ENCODE data around the gene PPP1CB. TPM values are rescaled to one million over a fixed set of nuclear protein-coding genes. Genes with fewer than 3 reads are reported as not detected.
"Not testable (repeated sequence)": the region's sequence is repeated elsewhere in the genome, so short reads cannot be mapped to it uniquely, and the experiment has no call there.

PPP1CB gene
- total RNA-seq, 2 experiments from 2014 or later, result 174 to 183 TPM

GRCh38 chr2:28782423-28782822, 30.8 kb downstream of the PPP1CB start:
- peaks cover 37% of the 10 kb centered on the region for H3K36me3 Mint-ChIP-seq (ENCODE audit: low read depth)
- ChIA-PET CTCF (interaction anchor here (0.9 kb wide), 1 partner anchor 188 kb away, joined by 4 read pairs; no protein-coding TSS in a partner anchor), POLR2A (no interaction called here)
- no peaks in the 10 kb centered on the region for H3K9me3 Mint-ChIP-seq (ENCODE audit: insufficient read depth)
- no peaks in the 10 kb centered on the region for H3K27me3 Mint-ChIP-seq (ENCODE audit: low read depth)
- H3K4me3 Mint-ChIP-seq, result no peak overlapping the region
- no peak overlapping the region for H3K27ac Mint-ChIP-seq
- peaks cover 8% of the 10 kb centered on the region for H3K4me1 Mint-ChIP-seq (ENCODE audit: low read depth)
- no peak for ATAC-seq
- no peak for DNase-seq

GRCh38 chr2:28784570-28784969, 32.9 kb downstream of the PPP1CB start:
- POLR2A ChIA-PET; H3K4me3 Mint-ChIP-seq; H3K27ac Mint-ChIP-seq; DNase-seq; H3K4me1 Mint-ChIP-seq (ENCODE audit: low read depth); H3K9me3 Mint-ChIP-seq (ENCODE audit: insufficient read depth); H3K27me3 Mint-ChIP-seq (ENCODE audit: low read depth): not testable (repeated sequence)
- CTCF ChIA-PET, result interaction anchor here (1.5 to 1.6 kb wide), 2 partner anchors 189 to 191 kb away, joined by 4 to 5 read pairs; no protein-coding TSS in a partner anchor
- peaks cover 46% of the 10 kb centered on the region for H3K36me3 Mint-ChIP-seq (ENCODE audit: low read depth)
- ATAC-seq, result peak; percentile 12

- H3K27me3 Mint-ChIP-seq (ENCODE audit: low read depth), result no peaks in the 10 kb centered on the region
- DNase-seq (no peak), ATAC-seq (no peak)
- H3K9me3 Mint-ChIP-seq (ENCODE audit: insufficient read depth), result no peaks in the 10 kb centered on the region
- peaks cover 69% of the 10 kb centered on the region for H3K36me3 Mint-ChIP-seq (ENCODE audit: low read depth)
- POLR2A ChIA-PET, result interaction anchor here (0.9 kb wide), 1 partner anchor 1066 kb away, joined by 3 read pairs; no protein-coding TSS in a partner anchor
- H3K4me1 Mint-ChIP-seq (ENCODE audit: low read depth), result peaks cover 6% of the 10 kb centered on the region
- CTCF ChIA-PET, result no interaction called here
- no peak overlapping the region for H3K27ac Mint-ChIP-seq
- no peak overlapping the region for H3K4me3 Mint-ChIP-seq
Observed at GRCh38 chr2:28796620-28797019, 45.0 kb downstream of the PPP1CB start.

- H3K27me3 Mint-ChIP-seq (ENCODE audit: low read depth), result no peaks in the 10 kb centered on the region
- DNase-seq (no peak), ATAC-seq (no peak)
- peaks cover 58% of the 10 kb centered on the region for H3K36me3 Mint-ChIP-seq (ENCODE audit: low read depth)
- H3K4me3 Mint-ChIP-seq, result no peak overlapping the region
- peaks cover 3% of the 10 kb centered on the region for H3K4me1 Mint-ChIP-seq (ENCODE audit: low read depth)
- H3K9me3 Mint-ChIP-seq (ENCODE audit: insufficient read depth), result no peaks in the 10 kb centered on the region
- ChIA-PET POLR2A (no interaction called here), CTCF (interaction anchor here (1.4 kb wide), 1 partner anchor 208 kb away, joined by 8 read pairs; no protein-coding TSS in a partner anchor)
- no peak overlapping the region for H3K27ac Mint-ChIP-seq
Observed at GRCh38 chr2:28801726-28802125, 50.1 kb downstream of the PPP1CB start.

- Mint-ChIP-seq H3K27ac (no peak overlapping the region), H3K9me3 (ENCODE audit: insufficient read depth) (no peaks in the 10 kb centered on the region), H3K27me3 (ENCODE audit: low read depth) (no peaks in the 10 kb centered on the region), H3K4me3 (no peak overlapping the region), H3K36me3 (ENCODE audit: low read depth) (peaks cover 50% of the 10 kb centered on the region), H3K4me1 (ENCODE audit: low read depth) (no peaks in the 10 kb centered on the region)
- no peak for ATAC-seq
- ChIA-PET CTCF (interaction anchor here (1.4 kb wide), 1 partner anchor 209 kb away, joined by 8 read pairs; no protein-coding TSS in a partner anchor), POLR2A (no interaction called here)
- no peak for DNase-seq
Observed at GRCh38 chr2:28802975-28803429, 51.4 kb downstream of the PPP1CB start.

GRCh38 chr2:28809927-28810326, 58.3 kb downstream of the PPP1CB start:
- ChIA-PET POLR2A (interaction anchor here (0.7 to 2.1 kb wide), 2 partner anchors 58 to 1161 kb away, joined by 3 to 4 read pairs; partner anchors contain the start of gene PPP1CB), CTCF (interaction anchor here (0.6 to 3.0 kb wide), 5 partner anchors 11 to 1412 kb away, joined by 3 to 18 read pairs (median 5); partner anchors contain the start of gene PPP1CB)
- no peaks in the 10 kb centered on the region for H3K9me3 Mint-ChIP-seq (ENCODE audit: insufficient read depth)
- H3K4me1 Mint-ChIP-seq (ENCODE audit: low read depth), result peaks cover 16% of the 10 kb centered on the region
- H3K36me3 Mint-ChIP-seq (ENCODE audit: low read depth), result peaks cover 14% of the 10 kb centered on the region
- DNase-seq, result no peak
- H3K4me3 Mint-ChIP-seq, result peak overlapping the region; percentile 73
- no peak for ATAC-seq
- H3K27ac Mint-ChIP-seq, result no peak overlapping the region
- H3K27me3 Mint-ChIP-seq (ENCODE audit: low read depth), result peaks cover 2% of the 10 kb centered on the region

- H3K36me3 Mint-ChIP-seq (ENCODE audit: low read depth), result peaks cover 12% of the 10 kb centered on the region
- peak; percentile 84 for DNase-seq
- ATAC-seq, result peak; percentile 96
- H3K4me1 Mint-ChIP-seq (ENCODE audit: low read depth), result peaks cover 16% of the 10 kb centered on the region
- peaks cover 2% of the 10 kb centered on the region for H3K27me3 Mint-ChIP-seq (ENCODE audit: low read depth)
- H3K4me3 Mint-ChIP-seq, result peak within 1 kb of the TSS; percentile 73
- no peaks in the 10 kb centered on the region for H3K9me3 Mint-ChIP-seq (ENCODE audit: insufficient read depth)
- H3K27ac Mint-ChIP-seq, result peak within 1 kb of the TSS; percentile 67
- POLR2A ChIA-PET, result interaction anchor here (0.6 to 2.1 kb wide), 4 partner anchors 59 to 1315 kb away, joined by 3 to 4 read pairs (median 4); partner anchors contain the start of genes PPP1CB and TRMT61B
- CTCF ChIA-PET, result interaction anchor here (0.7 to 3.0 kb wide), 6 partner anchors 10 to 216 kb away, joined by 3 to 18 read pairs (median 6); no protein-coding TSS in a partner anchor
Observed at GRCh38 chr2:28810384-28811285, 59.0 kb downstream of the PPP1CB start, which contains the start of gene SPDYA. Gene SPDYA, plus strand, starts transcription at chr2:28810834. Its CDS starts 5,181 bp downstream, at chr2:28816015.

- no peak for DNase-seq
- ATAC-seq, result no peak
- H3K4me3 Mint-ChIP-seq, result no peak overlapping the region
- peaks cover 2% of the 10 kb centered on the region for H3K27me3 Mint-ChIP-seq (ENCODE audit: low read depth)
- no peaks in the 10 kb centered on the region for H3K36me3 Mint-ChIP-seq (ENCODE audit: low read depth)
- POLR2A ChIA-PET, result interaction anchor here (0.6 kb wide), 1 partner anchor 16 kb away, joined by 5 read pairs; no protein-coding TSS in a partner anchor
- CTCF ChIA-PET, result no interaction called here
- no peak overlapping the region for H3K27ac Mint-ChIP-seq
- no peaks in the 10 kb centered on the region for H3K9me3 Mint-ChIP-seq (ENCODE audit: insufficient read depth)
- H3K4me1 Mint-ChIP-seq (ENCODE audit: low read depth), result peaks cover 3% of the 10 kb centered on the region
Observed at GRCh38 chr2:28818053-28818452, 66.4 kb downstream of the PPP1CB start.

GRCh38 chr2:28821295-28821958, 69.8 kb downstream of the PPP1CB start:
- CTCF ChIA-PET, result interaction anchor here (0.6 to 1.6 kb wide), 21 partner anchors 9 to 297 kb away, joined by 3 to 10 read pairs (median 3); partner anchors contain the start of genes PPP1CB, SPDYA and TRMT61B
- H3K27ac Mint-ChIP-seq, result no peak overlapping the region

GRCh38 chr2:28822036-28822435, 70.4 kb downstream of the PPP1CB start:
- ATAC-seq (no peak), DNase-seq (no peak)
- peaks cover 2% of the 10 kb centered on the region for H3K27me3 Mint-ChIP-seq (ENCODE audit: low read depth)
- H3K36me3 Mint-ChIP-seq (ENCODE audit: low read depth), result no peaks in the 10 kb centered on the region
- no peak overlapping the region for H3K4me3 Mint-ChIP-seq
- no peaks in the 10 kb centered on the region for H3K9me3 Mint-ChIP-seq (ENCODE audit: insufficient read depth)
- no peak overlapping the region for H3K27ac Mint-ChIP-seq
- ChIA-PET CTCF (interaction anchor here (0.7 to 1.6 kb wide), 4 partner anchors 11 to 143 kb away, joined by 3 to 4 read pairs (median 3); partner anchors contain the start of gene SPDYA), POLR2A (no interaction called here)
- peaks cover 3% of the 10 kb centered on the region for H3K4me1 Mint-ChIP-seq (ENCODE audit: low read depth)

More at GRCh38 chr2:28821295-28821958, 69.8 kb downstream of the PPP1CB start:
- peaks cover 2% of the 10 kb centered on the region for H3K27me3 Mint-ChIP-seq (ENCODE audit: low read depth)
- no peaks in the 10 kb centered on the region for H3K9me3 Mint-ChIP-seq (ENCODE audit: insufficient read depth)
- peak; percentile 80 for DNase-seq
- peak; percentile 86 for ATAC-seq
- peaks cover 3% of the 10 kb centered on the region for H3K4me1 Mint-ChIP-seq (ENCODE audit: low read depth)
- no peaks in the 10 kb centered on the region for H3K36me3 Mint-ChIP-seq (ENCODE audit: low read depth)
- no peak overlapping the region for H3K4me3 Mint-ChIP-seq
- POLR2A ChIA-PET, result no interaction called here

GRCh38 chr2:28824207-28824606, 72.6 kb downstream of the PPP1CB start:
- ChIA-PET POLR2A (interaction anchor here (0.9 kb wide), 1 partner anchor 44 kb away, joined by 3 read pairs; no protein-coding TSS in a partner anchor), CTCF (no interaction called here)
- H3K9me3 Mint-ChIP-seq (ENCODE audit: insufficient read depth), result no peaks in the 10 kb centered on the region
- H3K27me3 Mint-ChIP-seq (ENCODE audit: low read depth), result peaks cover 2% of the 10 kb centered on the region
- no peak for ATAC-seq
- no peak overlapping the region for H3K4me3 Mint-ChIP-seq
- H3K4me1 Mint-ChIP-seq (ENCODE audit: low read depth), result peaks cover 3% of the 10 kb centered on the region
- no peak overlapping the region for H3K27ac Mint-ChIP-seq
- no peak for DNase-seq
- no peaks in the 10 kb centered on the region for H3K36me3 Mint-ChIP-seq (ENCODE audit: low read depth)
